Heart left ventricle (tissue), 13 donors: ENCODE data around the gene JAK3.

Experiments used
- POLR2A ChIP-seq, 2 donors: fragments of 450-650 bp; IDR thresholded peaks; one replicate each; pipeline ENCODE4 v1.6.1; 2017; ENCODE audit warnings: antibody characterized with exemption in 2 of 2, mild to moderate bottlenecking in 2 of 2, moderate library complexity in 2 of 2
- TF ChIP-seq, protein P1 (sequence below), 12 donors: fragments of 200-600 bp; sonication (generic) in 4 of 12; IDR thresholded peaks; one replicate each; pipeline versions ENCODE4 v1.5.0 to v1.8.0; 2018 to 2022; ENCODE audit warnings: antibody characterized with exemption in 12 of 12, mild to moderate bottlenecking in 5 of 12
- donor health status: ischemic (EF 13 %, LVEDD 7.1; RV severe dilation, severe dysfunction).
- donor health status: DM: no; HTN: yes; CAD: no.
- donor health status: DM: no; HTN: no; CAD: no.
- donor health status: ischemic (EF 25% LVEDD 6.9; RV normal size, moderate dysfunction).
- donor health status: ischemic (EF 25% LVEDD 5.7; RV mildly dilated, moderate dysfunction).
- donor health status: ischemic (EF 35%, LVEDD 5.7; RV mildly dilated, moderate dysfunction).
- donor health status: nonischemic (EF 11% LVEDD 7.7; RV severe dilation, severe dysfunction).
- donor health status: DM: yes; HTN: yes; CAD: no.
- donor health status: PGD.
- donor health status: ischemic (EF 29% LVEDD 5.4; RV normal size, mild dysfunction).
- donor health status: nonischemic (EF 23%, LVEDD 6.1; RV moderate dilation, normal function).

GRCh38 chr19:17873786-17874757 is 26.3 kb upstream of the JAK3 start:
- TF ChIP-seq POLR2A (IDR thresholded peaks at IDR 0.05): no peak
- TF ChIP-seq, protein P1, sequence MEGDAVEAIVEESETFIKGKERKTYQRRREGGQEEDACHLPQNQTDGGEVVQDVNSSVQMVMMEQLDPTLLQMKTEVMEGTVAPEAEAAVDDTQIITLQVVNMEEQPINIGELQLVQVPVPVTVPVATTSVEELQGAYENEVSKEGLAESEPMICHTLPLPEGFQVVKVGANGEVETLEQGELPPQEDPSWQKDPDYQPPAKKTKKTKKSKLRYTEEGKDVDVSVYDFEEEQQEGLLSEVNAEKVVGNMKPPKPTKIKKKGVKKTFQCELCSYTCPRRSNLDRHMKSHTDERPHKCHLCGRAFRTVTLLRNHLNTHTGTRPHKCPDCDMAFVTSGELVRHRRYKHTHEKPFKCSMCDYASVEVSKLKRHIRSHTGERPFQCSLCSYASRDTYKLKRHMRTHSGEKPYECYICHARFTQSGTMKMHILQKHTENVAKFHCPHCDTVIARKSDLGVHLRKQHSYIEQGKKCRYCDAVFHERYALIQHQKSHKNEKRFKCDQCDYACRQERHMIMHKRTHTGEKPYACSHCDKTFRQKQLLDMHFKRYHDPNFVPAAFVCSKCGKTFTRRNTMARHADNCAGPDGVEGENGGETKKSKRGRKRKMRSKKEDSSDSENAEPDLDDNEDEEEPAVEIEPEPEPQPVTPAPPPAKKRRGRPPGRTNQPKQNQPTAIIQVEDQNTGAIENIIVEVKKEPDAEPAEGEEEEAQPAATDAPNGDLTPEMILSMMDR (IDR thresholded peaks at IDR 0.05): no peak
